Stimulated activated CD8-positive, alpha-beta memory T cell treated with anti-CD3 and anti-CD28 coated beads, Interleukin-15, amount 100 ng/mL, for 24 hours (primary cell): ENCODE results near the gene SCGB1D1.
"Not testable (repeated sequence)": the region's sequence is repeated elsewhere in the genome, so short reads cannot be mapped to it uniquely, and the experiment has no call there.

Experiments
- DNase-seq: peaks from one replicate; pipeline ENCODE4 v3.0.0-alpha.2; 2020; ENCODE audit warnings: low read depth

Gene SCGB1D1

DNA sequence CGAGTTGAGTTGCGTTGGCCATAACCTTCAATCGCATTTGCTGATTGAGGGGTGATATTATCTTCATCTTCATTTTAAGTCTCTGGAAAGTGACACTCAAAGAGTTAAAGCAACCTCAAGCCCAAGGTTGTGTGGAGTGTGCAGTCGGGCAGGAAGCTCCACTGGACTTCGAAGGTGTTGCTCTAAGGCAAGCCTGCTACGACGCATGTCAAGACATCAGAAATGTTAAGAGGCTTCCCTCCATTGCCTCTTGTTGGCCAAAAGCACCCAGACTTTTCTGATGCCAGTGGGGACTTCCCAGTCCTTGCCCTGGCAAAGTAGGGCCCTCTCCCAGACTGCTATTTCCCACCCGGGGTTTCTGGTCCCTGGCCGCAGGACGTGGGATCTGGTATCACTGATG, 23.6 kb upstream of the SCGB1D1 start:
- no peak for DNase-seq

DNA sequence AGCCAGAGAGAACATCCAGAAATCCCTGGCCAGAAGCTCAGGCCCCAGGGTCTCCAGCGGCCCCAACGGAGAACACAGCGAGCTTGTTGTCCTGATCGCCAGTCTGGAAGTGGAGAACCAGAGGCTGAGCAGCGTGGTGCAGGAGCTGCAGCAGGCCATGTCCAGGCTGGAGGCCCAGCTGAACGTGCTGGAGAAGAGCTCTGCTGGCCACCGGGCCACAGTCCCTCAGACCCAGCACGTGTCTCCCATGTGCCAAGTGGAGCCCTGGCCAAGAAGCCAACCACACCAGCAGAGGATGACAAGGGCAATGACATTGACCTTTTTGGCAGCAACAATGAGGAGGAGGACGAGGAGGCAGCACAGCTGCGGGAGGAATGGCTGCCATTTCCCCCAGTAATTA, 20.6 kb upstream of the SCGB1D1 start:
- no peak for DNase-seq

DNA sequence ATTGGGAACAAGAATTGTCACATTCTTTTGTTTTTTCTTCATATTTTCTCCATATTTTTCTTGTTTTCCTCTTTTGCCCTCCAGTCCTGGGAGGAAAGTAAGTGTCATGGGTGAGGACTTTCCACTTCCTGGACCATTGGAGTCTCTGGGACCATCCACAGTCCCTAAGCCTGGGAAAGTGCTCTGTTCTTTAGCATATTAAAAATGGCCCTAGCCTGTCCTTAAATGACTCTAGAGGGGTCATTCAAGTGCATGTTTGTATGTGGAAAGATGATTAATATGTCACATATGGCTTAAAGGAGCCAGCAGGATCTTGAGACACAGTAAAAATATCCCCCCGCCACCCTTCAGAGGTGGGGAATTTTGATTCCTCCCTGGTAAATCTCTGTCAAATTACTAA, 20.1 kb upstream of the SCGB1D1 start:
- no peak for DNase-seq

DNA sequence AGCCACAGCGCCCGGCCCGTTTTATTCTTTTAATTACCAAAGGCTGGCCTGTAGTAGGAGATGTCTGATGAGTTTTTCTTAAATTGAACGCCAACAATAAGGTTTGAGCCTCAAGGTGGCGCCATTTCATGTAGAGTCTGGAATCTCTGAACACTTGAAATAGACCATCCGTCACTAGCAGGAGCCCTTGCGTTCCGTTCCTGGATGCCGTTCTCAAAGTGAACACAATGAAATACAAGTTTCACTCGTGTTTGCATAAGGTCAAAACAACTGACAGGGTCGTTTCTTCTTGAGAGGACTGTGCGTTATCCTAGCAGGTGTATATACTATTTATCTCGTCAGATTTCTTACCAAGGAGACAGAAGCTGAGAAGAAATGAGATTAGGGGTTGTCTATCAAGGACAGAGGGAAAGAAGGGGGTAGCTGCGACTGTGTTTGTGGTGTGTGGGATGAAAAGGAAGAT, 18.7 kb upstream of the SCGB1D1 start:
- peak; percentile 48 for DNase-seq

DNA sequence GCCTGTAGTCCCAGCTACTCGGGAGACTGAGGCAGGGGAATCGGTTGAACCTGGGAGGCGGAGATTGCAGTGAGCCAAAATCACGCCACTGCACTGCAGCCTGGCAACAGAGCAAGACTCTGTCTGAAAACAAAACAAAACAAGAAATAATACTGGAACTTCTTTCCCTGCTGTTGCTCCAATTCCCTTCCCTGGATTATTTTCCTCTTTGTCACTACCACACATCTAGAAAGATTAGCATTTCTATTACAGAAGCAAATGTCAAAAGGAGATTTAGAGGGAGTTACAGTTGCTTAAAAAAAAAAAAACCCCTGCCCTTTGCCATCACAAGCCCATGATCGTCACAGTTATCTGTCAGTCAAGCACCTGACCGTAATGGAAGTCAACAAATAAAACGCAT, 17.7 kb upstream of the SCGB1D1 start:
- DNase-seq = no peak

DNA sequence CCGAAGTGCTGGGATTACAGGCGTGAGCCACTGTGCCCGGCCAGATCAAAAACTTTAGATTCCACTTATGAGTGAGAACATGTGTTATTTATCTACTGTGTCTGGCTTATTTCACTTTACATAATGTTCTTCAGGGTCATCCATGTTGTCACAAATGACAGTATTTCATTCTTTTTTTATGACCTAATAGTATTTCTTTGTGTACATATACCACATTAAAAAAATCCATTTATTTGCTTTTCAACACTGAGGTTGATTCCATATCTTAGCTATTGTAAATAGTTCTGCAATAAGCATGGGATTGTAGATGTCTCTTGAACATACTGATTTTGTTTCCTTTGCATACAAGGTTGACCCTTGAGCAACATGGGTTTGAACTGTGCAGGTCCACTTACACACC, 13.2 kb upstream of the SCGB1D1 start:
- no peak for DNase-seq

DNA sequence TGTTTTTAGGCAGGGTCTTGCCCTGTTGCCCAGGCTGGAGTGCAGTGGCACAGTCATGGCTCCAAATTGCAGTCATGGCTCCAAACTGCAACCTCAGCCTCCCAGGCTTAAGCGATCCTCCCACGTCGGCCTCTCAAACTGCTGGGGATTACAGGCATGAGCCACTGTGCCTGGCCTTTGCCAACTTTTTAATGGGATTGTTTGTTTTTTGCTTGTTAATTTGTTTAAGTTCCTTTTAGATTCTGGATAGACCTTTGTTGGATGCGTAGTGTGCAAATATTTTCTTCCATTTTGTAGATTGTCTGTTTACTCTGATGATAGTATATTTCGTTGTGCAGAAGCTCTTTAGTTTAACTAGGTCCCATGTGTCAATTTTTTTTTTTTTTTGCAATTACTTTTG, 10.0 kb upstream of the SCGB1D1 start:
- no peak for DNase-seq

DNA sequence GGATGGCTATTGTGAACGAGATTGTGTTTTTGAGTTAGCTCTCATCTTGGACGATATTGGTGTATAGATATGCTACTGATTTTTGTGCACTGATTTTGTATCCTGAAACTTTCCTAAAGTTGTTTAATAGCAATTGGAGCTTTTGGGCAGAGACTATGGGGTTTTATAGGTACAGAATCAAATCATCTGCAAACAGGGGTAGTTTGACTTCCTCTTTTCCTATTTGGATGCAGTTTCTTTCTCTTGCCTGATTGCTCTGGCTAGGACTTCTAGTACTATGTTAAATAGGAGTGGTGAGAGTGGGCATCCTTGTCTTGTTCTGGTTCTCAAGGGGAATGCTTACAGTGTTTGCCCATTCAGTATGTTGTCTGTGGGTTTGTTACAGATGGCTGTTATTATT, 8.9 kb upstream of the SCGB1D1 start:
- DNase-seq = no peak

DNA sequence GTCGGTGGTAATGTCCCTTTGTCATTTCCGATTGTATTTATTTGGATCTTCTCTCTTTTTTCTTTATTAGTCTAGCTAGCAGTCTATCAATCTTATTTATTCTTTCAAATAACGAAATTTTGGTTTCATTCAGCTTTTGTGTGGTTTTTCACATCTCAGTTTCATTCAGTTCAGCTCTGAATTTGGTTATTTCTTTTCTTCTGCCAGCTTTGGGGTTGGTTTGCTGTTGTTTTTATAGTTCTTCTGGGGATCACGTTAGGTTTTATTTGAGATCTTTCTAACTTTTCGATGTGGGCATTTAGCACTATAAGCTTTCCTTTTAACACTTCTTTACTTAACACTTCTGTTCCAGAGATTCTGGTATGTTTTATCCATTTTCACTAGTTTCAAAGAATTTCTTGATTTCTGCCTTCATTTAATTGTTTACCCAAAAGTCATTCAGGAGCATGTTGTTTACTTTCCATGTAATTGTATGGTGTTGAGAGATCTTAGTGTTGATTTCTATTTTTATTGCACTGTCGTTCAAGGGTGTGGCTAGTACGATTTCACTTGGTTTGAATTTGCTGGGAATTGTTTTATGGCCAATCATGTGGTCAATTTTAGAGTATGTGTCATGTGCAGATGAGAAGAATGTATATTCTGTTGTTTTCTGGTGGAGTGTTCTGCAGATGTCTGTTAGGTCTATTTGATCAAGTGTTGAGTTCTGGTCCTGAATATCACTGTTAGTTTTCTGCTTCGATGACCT, 7.7 kb upstream of the SCGB1D1 start:
- DNase-seq = no peak

DNA sequence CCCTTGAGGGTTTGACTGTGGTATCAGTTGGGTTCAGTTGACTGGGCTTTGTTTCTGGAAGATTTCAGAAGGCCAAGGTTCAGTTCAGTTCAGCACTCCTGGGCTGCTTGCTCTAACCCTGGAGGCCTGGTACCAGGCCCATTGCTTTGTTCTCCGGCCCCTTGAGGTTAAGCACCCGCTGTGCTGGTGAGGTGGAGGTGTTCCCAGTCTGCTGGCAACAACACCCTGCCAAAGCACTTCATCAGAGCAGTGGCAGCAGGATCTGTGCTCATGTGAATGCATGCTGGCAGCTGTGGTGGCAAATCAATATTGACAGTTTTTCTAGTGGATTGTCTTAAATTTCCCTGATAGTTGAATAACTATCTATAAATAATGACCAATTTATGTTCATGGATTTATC, 3.8 kb upstream of the SCGB1D1 start:
- DNase-seq = no peak

DNA sequence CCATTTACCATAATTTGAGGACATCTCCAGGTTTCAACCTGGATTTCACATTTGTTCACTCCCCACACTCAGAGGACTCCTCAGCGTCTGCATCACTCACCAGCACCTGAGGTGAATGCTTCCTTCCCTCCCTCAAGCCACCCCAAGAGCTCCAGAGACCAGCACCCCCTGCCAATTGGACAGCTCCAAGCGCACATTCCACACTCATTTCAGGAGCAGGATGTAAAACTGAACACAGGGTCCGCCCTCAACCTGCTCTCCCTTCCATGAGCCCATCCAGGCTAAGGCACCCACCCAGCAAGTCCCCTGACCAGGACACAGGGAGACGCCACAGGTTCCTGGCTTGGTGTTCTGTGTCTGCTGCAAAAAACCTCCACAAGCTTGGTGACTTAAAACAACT, 3.9 kb downstream of the SCGB1D1 start:
- DNase-seq = no peak

DNA sequence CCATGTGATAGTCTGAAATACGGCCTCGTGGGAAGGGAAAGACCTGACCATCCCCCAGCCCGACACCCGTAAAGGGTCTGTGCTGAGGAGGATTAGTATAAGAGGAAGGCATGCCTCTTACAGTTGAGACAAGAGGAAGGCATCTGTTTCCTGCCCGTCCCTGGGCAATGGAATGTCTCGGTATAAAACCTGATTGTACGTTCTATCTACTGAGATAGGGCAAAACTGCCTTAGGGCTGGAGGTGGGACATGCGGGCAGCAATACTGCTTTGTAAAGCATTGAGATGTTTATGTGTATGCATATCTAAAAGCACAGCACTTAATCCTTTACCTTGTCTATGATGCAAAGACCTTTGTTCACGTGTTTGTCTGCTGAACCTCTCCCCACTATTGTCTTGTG, 5.0 kb downstream of the SCGB1D1 start:
- not testable (repeated sequence) for DNase-seq

DNA sequence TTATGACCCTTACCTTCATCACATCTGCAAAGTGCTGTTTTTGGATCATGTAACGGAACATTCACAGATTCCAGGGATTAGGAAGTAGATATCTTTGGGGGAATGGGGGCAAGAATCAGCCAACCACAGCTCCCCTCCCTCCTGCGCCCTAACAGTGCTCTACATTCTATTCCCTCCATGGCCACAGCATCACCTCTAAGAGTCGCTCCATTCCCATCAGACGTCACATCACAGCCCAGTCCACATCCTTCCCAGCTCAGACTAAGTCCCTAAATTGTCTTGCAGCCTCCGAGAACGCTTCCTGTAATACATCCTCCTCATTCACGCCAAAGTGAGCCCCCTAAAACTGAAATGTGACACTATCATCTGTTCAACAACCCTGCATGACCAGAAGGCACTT, 5.9 kb downstream of the SCGB1D1 start:
- DNase-seq = no peak

DNA sequence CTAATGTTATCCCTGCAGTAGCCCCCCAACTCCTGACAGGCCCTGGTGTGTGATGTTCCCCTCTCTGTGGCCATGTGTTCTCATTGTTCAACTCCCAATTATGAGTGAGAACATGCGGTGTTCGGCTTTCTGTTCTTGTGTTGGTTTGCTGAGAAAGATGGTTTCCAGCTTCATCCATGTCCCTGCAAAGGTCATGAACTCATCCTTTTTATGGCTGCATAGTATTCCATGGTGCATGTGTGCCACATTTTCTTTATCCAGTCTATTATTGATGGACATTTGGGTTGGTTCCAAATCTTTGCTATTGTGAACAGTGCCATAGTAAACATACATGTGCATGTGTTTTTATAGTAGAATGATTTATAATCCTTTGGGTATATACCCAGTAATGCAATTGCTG, 7.4 kb downstream of the SCGB1D1 start:
- not testable (repeated sequence) for DNase-seq

DNA sequence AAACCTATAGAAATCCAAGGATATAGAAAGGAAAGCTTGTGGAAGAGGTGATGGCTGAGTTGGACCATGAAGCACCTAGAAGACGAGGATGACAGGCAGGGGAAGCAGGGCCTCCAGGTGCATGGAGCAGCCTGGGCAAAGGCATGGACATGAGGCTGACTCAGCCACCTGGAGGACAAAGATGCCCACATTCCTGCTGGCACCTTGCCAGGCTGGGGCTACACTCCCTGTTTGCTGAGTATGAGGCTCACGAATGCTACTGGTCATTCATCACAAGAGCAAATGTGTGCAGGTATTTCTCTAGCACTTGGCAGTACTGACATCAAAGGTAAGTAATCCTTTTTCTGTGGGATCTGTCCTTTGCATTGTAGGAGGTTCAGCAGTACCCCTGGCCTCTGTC, 11.4 kb downstream of the SCGB1D1 start:
- DNase-seq = no peak

DNA sequence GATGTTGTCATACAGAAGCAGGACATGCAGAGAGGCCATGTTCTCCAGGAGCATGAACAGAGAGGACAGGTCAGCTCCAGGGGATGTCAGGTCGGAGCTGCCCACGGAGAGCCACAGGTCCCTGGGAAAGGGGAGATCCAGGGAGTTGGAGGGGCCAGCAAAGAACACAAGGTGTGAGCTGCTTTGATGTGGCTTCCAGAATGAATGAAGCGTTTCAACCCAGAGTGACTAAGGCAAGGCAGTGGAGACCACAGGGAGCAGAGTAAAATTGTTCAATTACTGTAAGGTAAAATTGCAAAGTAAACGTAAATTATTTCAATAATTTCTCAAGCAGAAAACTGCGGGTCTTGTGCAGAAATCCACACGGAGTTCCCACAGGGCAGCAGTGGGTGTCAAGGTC, 12.9 kb downstream of the SCGB1D1 start:
- no peak for DNase-seq

DNA sequence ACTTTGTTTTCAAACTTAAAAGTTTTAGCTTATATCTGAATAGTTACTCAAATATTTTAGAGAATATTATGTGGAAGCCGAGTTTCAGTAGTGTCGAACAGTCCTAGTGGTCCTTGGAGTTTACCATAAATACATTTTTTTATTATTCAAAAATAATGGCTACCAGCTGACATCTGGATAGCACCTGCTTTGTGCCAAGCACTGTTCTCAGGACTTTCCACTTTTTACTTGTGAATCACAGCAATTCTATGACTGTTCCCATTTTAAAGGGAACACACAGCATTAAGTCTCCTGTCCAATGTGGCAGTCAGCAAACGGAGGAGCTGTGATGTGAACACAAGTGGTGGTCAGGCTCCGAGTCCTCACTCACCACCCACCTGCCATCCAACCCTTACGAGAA, 14.4 kb downstream of the SCGB1D1 start:
- no peak for DNase-seq

DNA sequence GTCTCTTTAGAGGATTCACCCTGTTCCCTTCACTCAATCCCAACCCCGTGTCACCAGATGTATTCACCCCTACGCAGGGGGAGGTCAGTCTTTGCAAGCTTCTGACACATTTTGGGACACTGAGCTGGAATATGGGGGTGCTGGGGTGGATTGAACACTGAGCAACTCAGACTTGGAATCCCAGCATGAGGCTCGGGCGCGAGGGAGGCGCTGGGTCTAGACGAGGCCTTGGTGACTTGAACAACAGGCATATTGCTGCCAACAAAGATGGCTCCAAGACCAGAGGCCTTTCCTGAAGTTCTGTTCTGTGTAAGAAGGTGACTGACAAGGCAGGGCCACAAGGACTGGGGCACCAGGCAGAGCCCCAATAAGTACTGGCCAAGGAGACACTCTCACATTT, 15.4 kb downstream of the SCGB1D1 start:
- DNase-seq = no peak

DNA sequence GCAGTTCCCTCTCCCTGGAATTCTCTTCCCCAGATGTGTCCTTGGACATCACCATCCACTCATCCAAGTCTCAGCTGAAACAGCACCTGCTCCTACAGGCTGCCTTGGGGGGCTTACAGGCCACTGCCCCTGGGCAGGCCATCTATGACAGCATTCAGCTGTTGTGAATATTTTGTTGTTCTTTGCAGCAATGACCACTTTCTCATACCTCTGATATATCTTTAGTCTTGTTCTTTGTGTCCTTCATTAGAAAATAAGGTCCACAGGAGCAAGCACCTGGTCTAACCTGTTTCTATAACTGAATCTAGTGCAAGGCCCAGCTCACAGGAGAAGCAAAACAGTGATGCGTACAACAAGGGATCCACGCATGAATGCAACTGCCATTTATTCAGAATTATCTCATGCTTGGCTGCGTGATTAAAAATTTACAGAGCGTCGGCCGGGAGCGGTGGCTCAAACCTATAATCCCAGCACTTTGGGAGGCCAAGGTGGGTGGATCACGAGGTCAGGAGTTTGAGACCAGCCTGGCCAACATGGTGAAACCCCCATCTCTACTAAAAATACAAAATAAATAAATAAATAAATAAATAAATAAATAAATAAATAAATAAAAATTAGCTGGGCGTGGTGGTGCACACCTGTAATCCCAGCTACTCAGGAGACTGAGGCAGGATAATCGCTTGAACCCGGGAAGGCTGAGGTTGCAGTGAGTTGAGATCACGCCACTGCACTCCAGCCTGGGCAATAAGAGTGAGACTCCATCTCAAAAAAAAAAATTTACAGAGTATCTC, 16.5 kb downstream of the SCGB1D1 start:
- not testable (repeated sequence) for DNase-seq

DNA sequence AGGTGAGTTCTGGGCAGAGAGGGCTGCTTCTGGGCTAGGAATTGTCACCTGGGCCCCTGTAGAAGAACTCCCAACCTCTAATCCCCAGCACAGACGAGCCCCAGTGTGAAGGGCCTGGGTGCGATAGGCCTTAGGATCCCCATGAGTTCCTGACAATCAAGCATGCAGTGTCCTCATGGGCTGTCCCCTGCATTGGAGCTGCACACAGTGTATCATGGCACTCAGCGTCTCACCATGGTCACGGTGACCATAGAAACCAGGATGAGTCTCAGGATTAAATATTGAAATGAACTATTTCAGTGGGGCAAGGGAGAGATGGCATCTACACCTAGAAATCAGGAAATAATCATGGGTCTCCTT, 18.7 kb downstream of the SCGB1D1 start:
- no peak for DNase-seq

DNA sequence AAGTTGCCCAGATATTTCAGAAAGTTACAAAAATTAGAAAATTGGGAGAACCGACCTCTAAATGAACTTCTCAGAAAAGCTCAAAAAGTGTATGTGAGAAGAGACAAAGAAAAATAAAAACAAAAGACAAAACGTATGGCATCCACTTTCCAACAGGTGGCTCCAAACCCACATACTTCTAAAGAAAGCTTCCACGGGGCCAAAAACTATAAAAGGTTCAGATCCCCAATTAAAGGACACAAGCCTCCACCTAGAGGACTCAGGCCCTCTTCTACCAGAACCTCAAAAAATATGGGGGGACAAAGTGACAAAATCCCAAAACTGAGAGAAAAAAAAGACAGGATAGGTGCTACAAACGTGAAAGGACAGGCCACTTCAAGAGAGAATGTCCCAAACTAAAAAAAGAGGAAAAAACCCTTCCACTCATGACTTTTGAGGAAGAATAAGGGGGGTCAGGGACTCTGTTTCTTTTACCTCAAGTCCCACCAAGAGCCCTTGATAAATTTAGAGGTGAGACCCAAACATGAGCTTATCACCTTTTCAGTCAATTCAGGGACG, 27.3 kb downstream of the SCGB1D1 start:
- DNase-seq = no peak

DNA sequence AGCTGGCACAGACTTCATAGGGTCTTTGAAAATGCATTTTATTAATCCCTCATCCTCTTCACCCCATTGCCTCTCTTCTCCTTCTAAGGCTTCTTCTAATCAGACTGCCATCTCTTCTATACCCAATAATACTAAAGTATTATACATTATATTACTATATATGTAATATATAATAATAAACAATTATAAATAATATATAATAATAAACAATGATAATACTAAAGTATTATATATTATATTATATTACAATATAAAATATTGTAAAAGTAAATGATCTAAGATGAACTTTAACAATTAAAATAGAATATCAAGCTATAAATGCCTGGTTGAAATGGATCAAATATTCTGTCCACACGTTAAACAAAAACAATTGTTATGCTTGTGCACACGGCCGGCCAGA, 31.5 kb downstream of the SCGB1D1 start:
- DNase-seq = no peak

DNA sequence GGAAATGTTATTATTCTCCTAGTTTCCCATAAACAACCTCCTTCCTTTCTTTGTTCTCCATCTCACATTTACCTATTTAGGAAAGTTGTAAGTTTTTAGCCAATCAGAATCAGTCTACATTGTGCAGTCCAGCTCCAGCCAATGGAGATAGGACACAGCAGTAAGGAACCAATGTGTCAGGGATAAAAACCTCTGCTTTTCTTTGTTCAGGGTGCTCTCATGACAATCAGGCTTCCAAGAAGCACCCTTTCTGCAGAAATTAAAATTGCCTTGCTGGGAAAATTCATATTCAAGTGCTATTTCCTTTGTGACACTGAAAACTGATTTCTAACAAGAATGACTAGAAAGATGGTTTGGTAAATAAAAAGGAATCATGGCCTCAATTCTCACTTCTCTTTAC, 33.1 kb downstream of the SCGB1D1 start:
- no peak for DNase-seq
